ENCODE results near the gene RAP1A. TPM values are rescaled to one million over a fixed set of nuclear protein-coding genes. Genes with fewer than 3 reads are reported as not detected.
A peak's percentile ranks its signal among the peaks of the same experiment; 100 is the strongest.
"Not testable (repeated sequence)": the region's sequence is repeated elsewhere in the genome, so short reads cannot be mapped to it uniquely, and the experiment has no call there.

RAP1A gene
- polyA plus RNA-seq, 1 donor = 50.2 TPM

GRCh38 chr1:111630567-111630966 is 11.0 kb downstream of the RAP1A start:
- no peak for DNase-seq

- DNase-seq = no peak
These were observed 11.9 kb downstream of the RAP1A start for GRCh38 chr1:111631502-111631901.

GRCh38 chr1:111632771-111633170 is 13.2 kb downstream of the RAP1A start:
- DNase-seq = not testable (repeated sequence)

GRCh38 chr1:111633736-111634247 is 14.2 kb downstream of the RAP1A start:
- no peak for DNase-seq

GRCh38 chr1:111635324-111636009 is 15.9 kb downstream of the RAP1A start:
- DNase-seq = no peak

GRCh38 chr1:111638320-111638719 is 18.7 kb downstream of the RAP1A start:
- DNase-seq = no peak

GRCh38 chr1:111639602-111640198 is 20.1 kb downstream of the RAP1A start:
- no peak for DNase-seq

GRCh38 chr1:111643097-111643496 is 23.5 kb downstream of the RAP1A start:
- no peak for DNase-seq

GRCh38 chr1:111643696-111644095 is 24.1 kb downstream of the RAP1A start:
- no peak for DNase-seq

GRCh38 chr1:111644506-111644905 is 24.9 kb downstream of the RAP1A start:
- DNase-seq = no peak

GRCh38 chr1:111647736-111648135 is 28.1 kb downstream of the RAP1A start:
- no peak for DNase-seq

GRCh38 chr1:111648806-111649205 is 29.2 kb downstream of the RAP1A start:
- no peak for DNase-seq

- DNase-seq = no peak
These were observed 29.6 kb downstream of the RAP1A start for GRCh38 chr1:111649227-111649626.

GRCh38 chr1:111649648-111650047 is 30.1 kb downstream of the RAP1A start:
- no peak for DNase-seq

GRCh38 chr1:111653709-111654108 is 34.1 kb downstream of the RAP1A start:
- DNase-seq = no peak

GRCh38 chr1:111654839-111655238 is 35.2 kb downstream of the RAP1A start:
- no peak for DNase-seq

GRCh38 chr1:111656086-111657017 is 36.8 kb downstream of the RAP1A start:
- peak; percentile 45 for DNase-seq

GRCh38 chr1:111658622-111659021 is 39.0 kb downstream of the RAP1A start:
- no peak for DNase-seq

GRCh38 chr1:111660204-111661150 is 40.9 kb downstream of the RAP1A start:
- DNase-seq = peak; percentile 6

- no peak for DNase-seq
These were observed 45.1 kb downstream of the RAP1A start for GRCh38 chr1:111664652-111665051.

- no peak for DNase-seq
These were observed 45.9 kb downstream of the RAP1A start for GRCh38 chr1:111665497-111665896.

- no peak for DNase-seq
These were observed 47.2 kb downstream of the RAP1A start for GRCh38 chr1:111666828-111667227.
